Measurements from ENCODE around the gene PPARGC1A.

Gene PPARGC1A

DNA sequence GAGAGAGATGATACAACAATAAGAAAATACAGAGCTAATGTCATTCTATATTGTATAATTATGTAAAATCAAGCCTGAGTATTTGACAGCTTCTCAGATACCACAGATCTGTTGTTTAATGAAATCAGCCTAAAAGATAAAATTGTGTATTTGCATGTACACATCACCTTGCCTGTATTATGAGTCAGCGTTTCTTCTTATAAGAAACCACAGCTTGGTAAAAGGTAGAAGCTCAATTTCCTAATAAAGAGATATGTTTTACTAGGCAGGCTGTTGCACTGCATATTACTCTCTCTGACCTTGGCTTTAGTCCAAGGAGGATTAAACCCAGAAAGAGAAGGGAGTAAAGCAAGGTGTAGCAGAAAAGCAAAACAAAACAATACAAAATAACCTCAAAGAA lies 121.3 kb downstream of the PPARGC1A start:
- DNase-seq = no peak

DNA sequence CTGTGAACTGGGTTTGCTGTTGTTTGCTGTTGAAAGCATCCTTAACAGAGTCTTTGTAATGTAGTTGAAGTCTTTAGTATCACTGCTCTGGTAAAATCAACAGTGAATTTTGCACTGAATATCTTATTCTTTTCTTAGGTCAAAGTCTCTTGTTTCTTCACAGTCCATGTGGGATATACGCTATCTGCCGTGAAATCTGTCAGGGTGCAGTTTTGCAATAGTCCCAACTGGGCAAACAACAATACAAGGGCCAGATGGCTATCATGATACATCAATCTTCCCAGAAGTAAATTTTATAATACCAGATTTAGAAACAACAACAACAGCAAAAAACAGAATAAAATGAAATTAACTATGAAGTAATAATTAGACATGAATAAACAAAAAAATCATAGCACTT lies 123.5 kb downstream of the PPARGC1A start:
- no peak for DNase-seq

DNA sequence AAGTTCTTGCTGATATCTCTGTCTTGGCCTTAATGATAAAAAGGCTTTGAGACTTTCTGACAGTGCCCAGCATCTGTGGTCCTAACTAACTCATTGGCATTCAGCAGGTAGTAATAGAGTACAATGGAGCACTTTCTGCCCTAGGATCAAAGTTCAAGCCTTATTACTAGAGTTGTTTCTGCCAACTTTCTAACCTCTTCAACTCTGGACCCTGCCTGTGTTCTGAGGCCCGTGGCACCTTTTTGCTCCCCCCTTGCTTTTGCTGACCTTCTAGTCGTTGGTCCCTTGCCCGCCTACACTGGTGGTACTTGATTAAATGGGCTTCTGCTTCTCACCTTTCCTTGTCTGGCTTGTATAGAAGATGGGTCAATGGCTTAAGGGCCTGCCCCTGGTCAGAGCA lies 126.3 kb downstream of the PPARGC1A start:
- no peak for DNase-seq

DNA sequence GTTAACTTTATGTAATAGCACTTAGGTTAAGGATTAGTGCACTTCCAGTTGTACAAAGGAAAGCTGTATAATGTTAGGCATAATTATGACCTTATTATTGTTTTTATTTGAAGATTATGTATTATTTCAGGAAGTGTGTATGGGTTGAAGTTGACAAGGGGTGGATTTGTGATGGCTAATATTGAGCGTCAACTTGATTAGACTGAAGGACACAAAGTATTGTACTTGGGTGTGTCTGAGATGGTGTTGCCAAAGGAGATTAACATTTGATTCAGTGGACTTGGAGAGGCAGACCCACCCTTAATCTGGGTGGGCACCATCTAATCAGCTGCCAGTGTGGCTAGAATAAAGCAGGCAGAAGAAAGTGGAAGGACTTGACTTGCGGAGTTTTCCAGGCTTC lies 127.3 kb downstream of the PPARGC1A start:
- no peak for DNase-seq

DNA sequence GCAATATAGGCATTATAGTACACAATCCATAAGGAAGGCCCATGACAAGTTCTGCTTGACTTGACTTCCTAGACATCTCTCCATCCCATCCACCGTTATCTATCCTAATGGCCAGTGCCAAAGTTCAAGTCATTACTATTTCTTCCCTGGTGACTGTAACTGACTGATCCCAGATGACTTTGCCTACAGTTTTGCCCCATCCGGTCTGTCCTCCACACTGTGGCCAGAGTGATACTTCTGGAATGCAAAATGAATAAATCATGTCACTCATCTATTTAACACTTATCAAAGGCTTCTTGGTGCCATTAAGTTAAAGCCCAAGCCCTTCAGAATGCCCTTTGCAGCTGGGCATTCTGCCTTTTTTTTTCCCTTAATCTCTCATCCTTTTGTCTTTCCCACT lies 130.8 kb downstream of the PPARGC1A start:
- DNase-seq = no peak

DNA sequence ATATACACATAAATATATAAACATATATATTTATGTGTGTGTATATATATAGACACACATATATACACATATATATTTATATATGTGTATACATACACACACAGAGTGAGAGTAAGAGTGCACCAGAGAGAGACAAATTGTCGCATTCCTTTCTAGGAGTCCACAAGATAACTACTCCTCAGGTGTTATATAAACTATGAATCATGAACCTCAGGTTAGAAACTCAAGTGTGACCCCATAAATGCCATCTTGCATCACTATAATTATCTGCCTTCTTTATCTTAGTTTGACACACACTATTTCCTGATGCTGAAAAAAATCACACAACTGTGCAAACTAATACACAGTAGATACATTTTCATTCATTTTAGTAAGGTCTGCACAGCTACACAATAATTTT lies 135.2 kb downstream of the PPARGC1A start:
- no peak for DNase-seq

DNA sequence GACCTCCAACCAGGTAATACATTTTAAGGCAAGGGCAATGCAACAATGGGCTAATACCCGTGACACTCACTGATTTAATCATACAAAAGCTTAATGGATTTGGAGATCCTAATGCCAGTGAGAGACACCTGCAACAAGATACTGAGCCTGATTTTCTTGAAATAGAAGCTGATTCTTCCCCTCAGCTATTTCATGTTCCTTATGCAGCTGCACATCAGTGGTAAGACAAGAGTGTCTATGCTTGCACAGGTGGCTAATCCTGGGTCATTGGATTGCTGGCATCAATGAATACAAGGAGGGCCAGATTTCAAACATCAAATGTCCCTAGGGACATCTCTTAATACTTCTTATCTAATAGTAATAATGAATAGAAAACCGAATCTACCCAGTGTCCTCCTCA lies 139.7 kb downstream of the PPARGC1A start:
- DNase-seq = no peak

DNA sequence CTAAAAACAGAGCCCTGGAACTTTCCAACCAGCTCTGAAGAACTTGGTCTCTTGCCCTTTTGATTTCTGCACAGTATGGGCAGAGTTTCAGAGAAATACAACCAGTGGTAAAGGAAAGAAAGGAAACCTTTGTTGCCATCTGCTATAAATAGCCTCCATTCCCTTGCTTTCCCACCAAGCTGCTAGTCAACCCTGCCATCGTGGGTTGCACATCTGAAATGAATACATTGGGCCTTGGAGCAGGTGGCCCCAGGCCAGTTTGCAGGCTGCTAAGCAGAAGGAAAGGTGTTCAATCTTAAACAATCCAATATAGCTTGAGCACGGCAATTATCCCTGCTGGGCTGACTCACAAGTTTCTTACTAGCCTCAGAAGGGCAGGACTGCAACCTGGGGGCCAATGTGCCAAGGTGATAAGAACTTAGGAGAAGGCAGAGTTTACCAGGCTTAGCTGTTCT lies 142.5 kb downstream of the PPARGC1A start:
- DNase-seq = no peak

DNA sequence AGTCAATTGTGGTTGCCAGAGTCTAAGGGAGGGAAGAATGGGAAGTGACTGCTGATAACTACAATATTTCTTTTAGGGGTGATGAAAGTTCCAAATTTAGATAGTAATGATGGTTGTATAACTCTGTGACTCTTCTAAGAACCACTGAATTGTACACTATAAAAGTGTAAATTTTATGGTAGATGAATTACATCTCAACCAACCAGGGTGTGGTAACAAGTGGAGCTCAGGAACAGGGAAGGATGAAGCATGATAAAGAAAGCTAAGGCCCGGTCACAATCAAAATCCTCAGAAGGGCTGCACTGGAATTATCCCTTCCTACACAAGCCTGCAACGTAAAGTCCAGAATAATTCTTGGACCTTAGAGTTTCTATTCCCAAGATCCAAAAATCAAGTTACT lies 143.2 kb downstream of the PPARGC1A start:
- no peak for DNase-seq

DNA sequence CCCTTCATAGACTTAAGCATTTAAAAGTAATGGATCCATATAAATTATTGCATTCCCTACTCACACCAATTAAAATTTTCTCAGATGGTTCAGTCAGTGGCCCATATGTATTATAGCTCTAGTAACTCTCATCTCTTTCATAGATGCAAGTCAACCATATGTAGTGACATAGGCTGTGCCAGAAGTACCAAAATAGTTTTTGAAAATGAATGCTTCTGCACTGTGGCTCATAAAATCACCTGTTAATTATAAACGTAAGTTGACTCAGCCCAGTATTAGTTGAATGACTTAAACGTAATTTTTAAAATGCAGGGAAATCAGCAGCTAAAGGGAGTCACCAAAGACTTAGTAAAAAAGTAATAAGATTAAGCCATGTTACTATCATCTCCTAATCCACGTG lies 143.8 kb downstream of the PPARGC1A start:
- no peak for DNase-seq

DNA sequence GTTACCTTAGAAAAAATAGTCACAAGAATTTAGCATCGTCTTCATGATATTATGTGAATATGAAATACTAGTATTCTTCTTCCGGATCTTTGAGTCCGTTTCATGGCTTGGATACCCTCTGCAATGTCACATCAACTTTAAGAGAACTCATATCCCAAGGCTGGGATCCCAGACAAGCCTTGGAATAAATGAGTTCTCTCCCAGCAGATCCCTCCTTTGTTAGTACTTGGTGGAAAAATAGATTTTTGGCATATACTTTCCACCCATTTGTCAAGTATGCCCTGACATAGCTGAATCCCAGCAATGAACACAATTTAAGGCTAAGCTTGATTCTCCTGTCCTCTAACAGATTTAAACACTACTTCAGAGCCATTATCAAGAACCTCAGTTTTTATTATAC lies 144.5 kb downstream of the PPARGC1A start:
- no peak for DNase-seq
